ENCODE data around the gene CA11.
"Not testable (repeated sequence)": the region's sequence is repeated elsewhere in the genome, so short reads cannot be mapped to it uniquely, and the experiment has no call there.

The CA11 gene

GRCh38 chr19:48646001-48646721 is at the start of gene CA11:
Gene CA11 (minus strand): TSS chr19:48646187. CDS start chr19:48645632, 555 bp downstream.
- H3K4me3 ChIP-seq (ENCODE audit: low read length) = peak within 1 kb of the TSS; percentile 57
- peak within 1 kb of the TSS; percentile 68 for H2AFZ ChIP-seq (ENCODE audit: low read length)
- H3K79me2 ChIP-seq (ENCODE audit: low read length) = no peaks in the 10 kb centered on the region
- H3K27ac ChIP-seq (ENCODE audit: low read length) = no peak within 1 kb of the TSS; the same call in 1 of the 2 replicates
- TF ChIP-seq EZH2phosphoT487 (IDR thresholded peaks at IDR 0.05; ENCODE audit: low read length) (no peak), CTCF (IDR thresholded peaks at IDR 0.05; ENCODE audit: low read length) (peak; percentile 79)
- H3K9me2 ChIP-seq (replicated peaks; ENCODE audit: insufficient read depth, low read length) = no peaks in the 10 kb centered on the region
- peaks cover 37% of the 10 kb centered on the region for H3K27me3 ChIP-seq (replicated peaks; ENCODE audit: insufficient read depth, low read length)
- DNase-seq = peak; percentile 82
- peak within 1 kb of the TSS; percentile 81 for H3K4me2 ChIP-seq (ENCODE audit: low read depth, low read length)
- H4K20me1 ChIP-seq (ENCODE audit: insufficient read depth, low read length) = no peaks in the 10 kb centered on the region
- H3K36me3 ChIP-seq (replicated peaks; ENCODE audit: insufficient read depth, low read length) = no peaks in the 10 kb centered on the region
- H3K9ac ChIP-seq (ENCODE audit: low read length) = peak within 1 kb of the TSS; percentile 62
- peaks cover 7% of the 10 kb centered on the region; the same call in 1 of the 2 replicates for H3K4me1 ChIP-seq (ENCODE audit: low read length)
- H3K9me3 ChIP-seq (replicated peaks; ENCODE audit: insufficient read depth, low read length) = no peaks in the 10 kb centered on the region
- no peaks in the 10 kb centered on the region; the same call in 1 of the 2 replicates for H3F3A ChIP-seq (ENCODE audit: insufficient read depth, low read length)

- not testable (repeated sequence) for H3K9ac ChIP-seq (ENCODE audit: low read length); H4K20me1 ChIP-seq (ENCODE audit: insufficient read depth, low read length); H3K36me3 ChIP-seq (replicated peaks; ENCODE audit: insufficient read depth, low read length); H3K79me2 ChIP-seq (ENCODE audit: low read length); H2AFZ ChIP-seq (ENCODE audit: low read length); H3K4me1 ChIP-seq (ENCODE audit: low read length); H3K4me2 ChIP-seq (ENCODE audit: low read depth, low read length); H3K9me2 ChIP-seq (replicated peaks; ENCODE audit: insufficient read depth, low read length); H3K4me3 ChIP-seq (ENCODE audit: low read length); H3F3A ChIP-seq (ENCODE audit: insufficient read depth, low read length); H3K9me3 ChIP-seq (replicated peaks; ENCODE audit: insufficient read depth, low read length); DNase-seq; H3K27ac ChIP-seq (ENCODE audit: low read length)
- peaks cover 90% of the 10 kb centered on the region for H3K27me3 ChIP-seq (replicated peaks; ENCODE audit: insufficient read depth, low read length)
Measured at GRCh38 chr19:48693629-48694028, 47.6 kb upstream of the CA11 start.

- H3F3A ChIP-seq (ENCODE audit: insufficient read depth, low read length) = no peaks in the 10 kb centered on the region
- H3K4me3 ChIP-seq (ENCODE audit: low read length) = no peak overlapping the region
- TF ChIP-seq CTCF (IDR thresholded peaks at IDR 0.05; ENCODE audit: low read length) (no peak), EZH2 (optimal IDR thresholded peaks at IDR 0.05; ENCODE audit: low read depth, low read length) (no peak), EZH2phosphoT487 (IDR thresholded peaks at IDR 0.05; ENCODE audit: low read length) (no peak)
- no peak overlapping the region for H3K4me2 ChIP-seq (ENCODE audit: low read depth, low read length)
- H3K9me3 ChIP-seq (replicated peaks; ENCODE audit: insufficient read depth, low read length) = no peaks in the 10 kb centered on the region
- no peak overlapping the region for H3K9ac ChIP-seq (ENCODE audit: low read length)
- H3K9me2 ChIP-seq (replicated peaks; ENCODE audit: insufficient read depth, low read length) = no peaks in the 10 kb centered on the region
- DNase-seq = no peak
- H4K20me1 ChIP-seq (ENCODE audit: insufficient read depth, low read length) = no peaks in the 10 kb centered on the region
- H3K27ac ChIP-seq (ENCODE audit: low read length) = no peak overlapping the region
- peaks cover 91% of the 10 kb centered on the region for H3K27me3 ChIP-seq (replicated peaks; ENCODE audit: insufficient read depth, low read length)
- no peaks in the 10 kb centered on the region for H3K36me3 ChIP-seq (replicated peaks; ENCODE audit: insufficient read depth, low read length)
- no peak overlapping the region for H2AFZ ChIP-seq (ENCODE audit: low read length)
- no peaks in the 10 kb centered on the region for H3K4me1 ChIP-seq (ENCODE audit: low read length)
- H3K79me2 ChIP-seq (ENCODE audit: low read length) = no peaks in the 10 kb centered on the region
Measured at GRCh38 chr19:48689449-48689848, 43.5 kb upstream of the CA11 start.

GRCh38 chr19:48687776-48688175 is 41.8 kb upstream of the CA11 start:
- Histone ChIP-seq H4K20me1 (ENCODE audit: insufficient read depth, low read length) (no peaks in the 10 kb centered on the region), H3K4me1 (ENCODE audit: low read length) (no peaks in the 10 kb centered on the region), H3K79me2 (ENCODE audit: low read length) (no peaks in the 10 kb centered on the region), H3K9me3 (replicated peaks; ENCODE audit: insufficient read depth, low read length) (no peaks in the 10 kb centered on the region), H3K9me2 (replicated peaks; ENCODE audit: insufficient read depth, low read length) (no peaks in the 10 kb centered on the region), H3F3A (ENCODE audit: insufficient read depth, low read length) (no peaks in the 10 kb centered on the region), H3K27ac (ENCODE audit: low read length) (no peak overlapping the region), H3K4me2 (ENCODE audit: low read depth, low read length) (no peak overlapping the region), H3K4me3 (ENCODE audit: low read length) (no peak overlapping the region), H2AFZ (ENCODE audit: low read length) (no peak overlapping the region), H3K36me3 (replicated peaks; ENCODE audit: insufficient read depth, low read length) (no peaks in the 10 kb centered on the region), H3K9ac (ENCODE audit: low read length) (no peak overlapping the region), H3K27me3 (replicated peaks; ENCODE audit: insufficient read depth, low read length) (peaks cover 89% of the 10 kb centered on the region)
- no peak for DNase-seq
- TF ChIP-seq EZH2 (optimal IDR thresholded peaks at IDR 0.05; ENCODE audit: low read depth, low read length) (no peak), CTCF (IDR thresholded peaks at IDR 0.05; ENCODE audit: low read length) (no peak), EZH2phosphoT487 (IDR thresholded peaks at IDR 0.05; ENCODE audit: low read length) (no peak)

GRCh38 chr19:48686637-48687036 is 40.6 kb upstream of the CA11 start:
- not testable (repeated sequence) for H2AFZ ChIP-seq (ENCODE audit: low read length); H3K79me2 ChIP-seq (ENCODE audit: low read length); H3K36me3 ChIP-seq (replicated peaks; ENCODE audit: insufficient read depth, low read length); H4K20me1 ChIP-seq (ENCODE audit: insufficient read depth, low read length); H3K9me2 ChIP-seq (replicated peaks; ENCODE audit: insufficient read depth, low read length); H3F3A ChIP-seq (ENCODE audit: insufficient read depth, low read length); H3K4me2 ChIP-seq (ENCODE audit: low read depth, low read length); H3K9me3 ChIP-seq (replicated peaks; ENCODE audit: insufficient read depth, low read length); DNase-seq; H3K27ac ChIP-seq (ENCODE audit: low read length); H3K9ac ChIP-seq (ENCODE audit: low read length); H3K4me3 ChIP-seq (ENCODE audit: low read length); H3K4me1 ChIP-seq (ENCODE audit: low read length)
- H3K27me3 ChIP-seq (replicated peaks; ENCODE audit: insufficient read depth, low read length) = peaks cover 89% of the 10 kb centered on the region
